ENCODE results near the gene MYCBP2.

Gene MYCBP2

DNA sequence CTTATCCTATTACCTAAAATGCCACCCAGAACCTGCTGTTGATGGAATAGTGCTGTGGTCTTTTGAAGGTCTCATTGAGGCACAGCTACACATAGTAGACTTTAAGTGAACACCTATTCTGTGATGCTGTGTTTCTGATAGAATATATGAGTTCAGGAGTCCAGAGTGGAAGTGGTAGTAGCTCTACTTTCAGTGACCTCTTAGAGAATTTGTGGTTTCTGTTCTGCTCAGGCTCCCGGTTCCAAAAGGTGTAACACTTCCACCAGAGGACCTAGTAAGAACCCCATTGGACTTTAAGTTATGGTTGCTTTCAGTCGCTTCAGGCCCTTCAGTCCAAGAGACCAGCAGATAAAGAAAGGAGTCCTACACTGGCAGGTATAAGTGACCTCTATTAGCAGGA lies 11.4 kb upstream of the MYCBP2 start:
- Histone ChIP-seq H4K20me1 (ENCODE audit: insufficient read depth) (no peaks in the 10 kb centered on the region), H3K27me3 (ENCODE audit: insufficient read depth, low read depth) (no peaks in the 10 kb centered on the region), H3K4me2 (no peak overlapping the region; the same call in 1 of the 2 replicates), H2AFZ (ENCODE audit: low read depth) (no peak overlapping the region), H3K36me3 (ENCODE audit: insufficient read depth) (no peaks in the 10 kb centered on the region), H3K9ac (no peak overlapping the region), H3K4me1 (ENCODE audit: low read depth, poor library complexity, severe bottlenecking) (peaks cover 16% of the 10 kb centered on the region), H3K4me3 (IDR thresholded peaks at IDR 0.05; ENCODE audit: insufficient read depth, low read depth, low read length) (no peak overlapping the region), H3K79me2 (ENCODE audit: insufficient read depth, low read depth) (no peaks in the 10 kb centered on the region), H3K27ac (no peak overlapping the region)
- TF ChIP-seq, protein P1, sequence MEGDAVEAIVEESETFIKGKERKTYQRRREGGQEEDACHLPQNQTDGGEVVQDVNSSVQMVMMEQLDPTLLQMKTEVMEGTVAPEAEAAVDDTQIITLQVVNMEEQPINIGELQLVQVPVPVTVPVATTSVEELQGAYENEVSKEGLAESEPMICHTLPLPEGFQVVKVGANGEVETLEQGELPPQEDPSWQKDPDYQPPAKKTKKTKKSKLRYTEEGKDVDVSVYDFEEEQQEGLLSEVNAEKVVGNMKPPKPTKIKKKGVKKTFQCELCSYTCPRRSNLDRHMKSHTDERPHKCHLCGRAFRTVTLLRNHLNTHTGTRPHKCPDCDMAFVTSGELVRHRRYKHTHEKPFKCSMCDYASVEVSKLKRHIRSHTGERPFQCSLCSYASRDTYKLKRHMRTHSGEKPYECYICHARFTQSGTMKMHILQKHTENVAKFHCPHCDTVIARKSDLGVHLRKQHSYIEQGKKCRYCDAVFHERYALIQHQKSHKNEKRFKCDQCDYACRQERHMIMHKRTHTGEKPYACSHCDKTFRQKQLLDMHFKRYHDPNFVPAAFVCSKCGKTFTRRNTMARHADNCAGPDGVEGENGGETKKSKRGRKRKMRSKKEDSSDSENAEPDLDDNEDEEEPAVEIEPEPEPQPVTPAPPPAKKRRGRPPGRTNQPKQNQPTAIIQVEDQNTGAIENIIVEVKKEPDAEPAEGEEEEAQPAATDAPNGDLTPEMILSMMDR (conservative IDR thresholded peaks at IDR 0.05; ENCODE audit: low read depth, low read length): no peak

DNA sequence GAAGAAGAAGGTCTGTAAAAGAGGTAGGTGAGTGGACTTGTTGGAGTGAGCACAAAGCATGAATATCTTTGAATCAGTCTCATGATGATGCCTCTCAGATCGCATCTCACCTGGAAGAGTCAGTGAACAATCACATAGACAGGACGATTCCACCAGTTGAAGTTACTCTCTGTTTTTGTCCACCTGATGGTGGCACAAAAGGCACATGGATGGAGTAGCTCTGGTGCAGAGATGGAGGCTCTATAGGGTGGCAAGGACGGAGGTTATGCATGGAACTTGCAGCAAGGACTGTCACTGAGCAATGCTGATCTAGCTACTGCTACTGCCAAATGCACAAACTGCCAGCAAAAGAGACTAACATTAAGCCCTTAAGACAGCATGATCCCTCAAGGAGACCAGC lies 10.3 kb upstream of the MYCBP2 start:
- no peaks in the 10 kb centered on the region for H3K36me3 ChIP-seq (ENCODE audit: insufficient read depth)
- no peak overlapping the region for H3K4me2 ChIP-seq
- TF ChIP-seq, protein P1 (conservative IDR thresholded peaks at IDR 0.05; ENCODE audit: low read depth, low read length): no peak
- H3K79me2 ChIP-seq (ENCODE audit: insufficient read depth, low read depth): no peaks in the 10 kb centered on the region
- H4K20me1 ChIP-seq (ENCODE audit: insufficient read depth): no peaks in the 10 kb centered on the region
- H3K4me3 ChIP-seq (IDR thresholded peaks at IDR 0.05; ENCODE audit: insufficient read depth, low read depth, low read length): no peak overlapping the region
- H3K27ac ChIP-seq: no peak overlapping the region
- no peaks in the 10 kb centered on the region for H3K27me3 ChIP-seq (ENCODE audit: insufficient read depth, low read depth)
- no peak overlapping the region for H3K9ac ChIP-seq
- H2AFZ ChIP-seq (ENCODE audit: low read depth): no peak overlapping the region
- peaks cover 16% of the 10 kb centered on the region for H3K4me1 ChIP-seq (ENCODE audit: low read depth, poor library complexity, severe bottlenecking)

DNA sequence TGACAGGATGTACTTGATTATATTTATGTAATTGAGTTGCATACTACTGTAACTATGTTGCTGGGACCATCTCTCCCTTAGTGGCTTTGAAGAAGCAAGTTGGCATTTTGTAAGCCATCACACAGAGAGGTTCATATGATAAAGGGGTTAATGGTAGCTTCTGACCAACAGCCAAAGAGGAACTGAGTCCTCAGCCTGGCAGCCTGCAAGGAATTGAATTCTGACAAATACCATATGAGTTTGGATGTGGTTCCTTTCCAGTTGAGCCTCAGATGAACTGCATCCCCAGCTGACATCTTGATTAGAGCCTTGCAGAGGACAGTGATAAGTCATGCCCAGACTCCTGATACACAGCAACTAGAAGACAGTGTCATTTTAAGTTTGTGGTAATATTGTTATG lies 8.6 kb upstream of the MYCBP2 start:
- H3K4me3 ChIP-seq (IDR thresholded peaks at IDR 0.05; ENCODE audit: insufficient read depth, low read depth, low read length): no peak overlapping the region
- no peaks in the 10 kb centered on the region for H3K27me3 ChIP-seq (ENCODE audit: insufficient read depth, low read depth)
- TF ChIP-seq, protein P1 (conservative IDR thresholded peaks at IDR 0.05; ENCODE audit: low read depth, low read length): no peak
- no peaks in the 10 kb centered on the region for H3K79me2 ChIP-seq (ENCODE audit: insufficient read depth, low read depth)
- H3K9ac ChIP-seq: no peak overlapping the region
- H3K36me3 ChIP-seq (ENCODE audit: insufficient read depth): no peaks in the 10 kb centered on the region
- H3K4me1 ChIP-seq (ENCODE audit: low read depth, poor library complexity, severe bottlenecking): peaks cover 26% of the 10 kb centered on the region
- no peak overlapping the region for H2AFZ ChIP-seq (ENCODE audit: low read depth)
- H3K27ac ChIP-seq: no peak overlapping the region
- H3K4me2 ChIP-seq: no peak overlapping the region
- no peaks in the 10 kb centered on the region for H4K20me1 ChIP-seq (ENCODE audit: insufficient read depth)

DNA sequence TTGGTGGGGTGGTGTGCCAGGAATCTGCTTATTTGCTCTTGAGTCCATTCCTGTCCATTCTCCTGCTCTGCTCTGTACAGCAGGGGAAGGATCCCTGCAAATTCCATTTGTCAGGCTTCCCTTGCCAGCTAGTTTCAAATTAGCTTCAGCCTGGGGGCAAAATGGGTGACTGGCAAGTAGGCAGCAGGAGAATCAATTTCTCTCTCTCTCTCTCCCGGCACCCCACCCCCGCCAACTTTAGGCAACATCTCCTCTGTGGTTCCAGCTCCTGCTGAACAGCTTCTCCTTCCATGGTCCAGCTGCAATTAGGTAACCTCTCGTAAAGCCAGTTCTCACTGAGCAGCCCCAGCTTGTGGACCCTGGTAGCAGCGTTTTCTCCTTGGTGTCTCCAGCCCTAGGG lies 6.7 kb upstream of the MYCBP2 start:
- peaks cover 20% of the 10 kb centered on the region for H3K4me1 ChIP-seq (ENCODE audit: low read depth, poor library complexity, severe bottlenecking)
- no peaks in the 10 kb centered on the region for H3K79me2 ChIP-seq (ENCODE audit: insufficient read depth, low read depth)
- no peaks in the 10 kb centered on the region for H3K36me3 ChIP-seq (ENCODE audit: insufficient read depth)
- H3K27me3 ChIP-seq (ENCODE audit: insufficient read depth, low read depth): no peaks in the 10 kb centered on the region
- H4K20me1 ChIP-seq (ENCODE audit: insufficient read depth): no peaks in the 10 kb centered on the region
- no peak overlapping the region for H3K4me3 ChIP-seq (IDR thresholded peaks at IDR 0.05; ENCODE audit: insufficient read depth, low read depth, low read length)
- H3K9ac ChIP-seq: no peak overlapping the region
- H2AFZ ChIP-seq (ENCODE audit: low read depth): no peak overlapping the region
- TF ChIP-seq, protein P1 (conservative IDR thresholded peaks at IDR 0.05; ENCODE audit: low read depth, low read length): no peak
- no peak overlapping the region for H3K27ac ChIP-seq
- no peak overlapping the region for H3K4me2 ChIP-seq

All from KMS-11 (cell line).